ENCODE measurements around the gene PTPRF.

Gene PTPRF

GRCh38 chr1:43587001-43587400, 56.3 kb downstream of the PTPRF start:
- no peaks in the 10 kb centered on the region for H3K4me1 ChIP-seq (ENCODE audit: low read length)
- H3K79me2 ChIP-seq (ENCODE audit: low read length), result no peaks in the 10 kb centered on the region
- no peaks in the 10 kb centered on the region for H3K27me3 ChIP-seq (ENCODE audit: low read depth, low read length)
- H3K36me3 ChIP-seq (replicated peaks; ENCODE audit: low read depth, low read length), result no peaks in the 10 kb centered on the region
- no peak overlapping the region for H2AFZ ChIP-seq (ENCODE audit: low read depth, low read length)
- H3K9me3 ChIP-seq (ENCODE audit: insufficient read depth, low read length), result no peaks in the 10 kb centered on the region
- H4K20me1 ChIP-seq (ENCODE audit: insufficient read depth, low read length), result no peaks in the 10 kb centered on the region
- H3K4me2 ChIP-seq (ENCODE audit: low read length), result no peak overlapping the region
- no peak overlapping the region for H3K4me3 ChIP-seq (ENCODE audit: low read length)
- no peak for TF ChIP-seq CTCF (IDR thresholded peaks at IDR 0.05; ENCODE audit: low read depth, low read length)
- TF ChIP-seq EZH2phosphoT487 (IDR thresholded peaks at IDR 0.05; ENCODE audit: low read depth), result no peak
- no peak overlapping the region for H3K27ac ChIP-seq (ENCODE audit: low read length)
- no peak overlapping the region for H3K9ac ChIP-seq (ENCODE audit: low read length)

GRCh38 chr1:43587594-43587993, 56.9 kb downstream of the PTPRF start:
- TF ChIP-seq CTCF (IDR thresholded peaks at IDR 0.05; ENCODE audit: low read depth, low read length) (no peak), EZH2phosphoT487 (IDR thresholded peaks at IDR 0.05; ENCODE audit: low read depth) (no peak)
- no peaks in the 10 kb centered on the region for H4K20me1 ChIP-seq (ENCODE audit: insufficient read depth, low read length)
- no peak overlapping the region for H3K4me3 ChIP-seq (ENCODE audit: low read length)
- H3K9me3 ChIP-seq (ENCODE audit: insufficient read depth, low read length), result no peaks in the 10 kb centered on the region
- H3K9ac ChIP-seq (ENCODE audit: low read length), result no peak overlapping the region
- H3K79me2 ChIP-seq (ENCODE audit: low read length), result no peaks in the 10 kb centered on the region
- H3K4me1 ChIP-seq (ENCODE audit: low read length), result no peaks in the 10 kb centered on the region
- no peak overlapping the region for H3K4me2 ChIP-seq (ENCODE audit: low read length)
- no peak overlapping the region for H2AFZ ChIP-seq (ENCODE audit: low read depth, low read length)
- H3K27me3 ChIP-seq (ENCODE audit: low read depth, low read length), result no peaks in the 10 kb centered on the region
- H3K36me3 ChIP-seq (replicated peaks; ENCODE audit: low read depth, low read length), result no peaks in the 10 kb centered on the region
- no peak overlapping the region for H3K27ac ChIP-seq (ENCODE audit: low read length)

- H3K9me3 ChIP-seq (ENCODE audit: insufficient read depth, low read length), result no peaks in the 10 kb centered on the region
- H3K36me3 ChIP-seq (replicated peaks; ENCODE audit: low read depth, low read length), result no peaks in the 10 kb centered on the region
- H3K27ac ChIP-seq (ENCODE audit: low read length), result no peak overlapping the region
- no peaks in the 10 kb centered on the region for H4K20me1 ChIP-seq (ENCODE audit: insufficient read depth, low read length)
- H3K4me3 ChIP-seq (ENCODE audit: low read length), result no peak overlapping the region
- H2AFZ ChIP-seq (ENCODE audit: low read depth, low read length), result no peak overlapping the region
- no peaks in the 10 kb centered on the region for H3K27me3 ChIP-seq (ENCODE audit: low read depth, low read length)
- no peak overlapping the region for H3K4me2 ChIP-seq (ENCODE audit: low read length)
- no peaks in the 10 kb centered on the region for H3K79me2 ChIP-seq (ENCODE audit: low read length)
- no peak for TF ChIP-seq CTCF (IDR thresholded peaks at IDR 0.05; ENCODE audit: low read depth, low read length)
- TF ChIP-seq EZH2phosphoT487 (IDR thresholded peaks at IDR 0.05; ENCODE audit: low read depth), result no peak
- no peaks in the 10 kb centered on the region for H3K4me1 ChIP-seq (ENCODE audit: low read length)
- H3K9ac ChIP-seq (ENCODE audit: low read length), result no peak overlapping the region
Measured at GRCh38 chr1:43588592-43588991, 57.9 kb downstream of the PTPRF start.

- H2AFZ ChIP-seq (ENCODE audit: low read depth, low read length), result no peak overlapping the region
- no peaks in the 10 kb centered on the region for H3K79me2 ChIP-seq (ENCODE audit: low read length)
- no peaks in the 10 kb centered on the region for H3K4me1 ChIP-seq (ENCODE audit: low read length)
- H3K4me3 ChIP-seq (ENCODE audit: low read length), result no peak overlapping the region
- no peak overlapping the region for H3K27ac ChIP-seq (ENCODE audit: low read length)
- H4K20me1 ChIP-seq (ENCODE audit: insufficient read depth, low read length), result no peaks in the 10 kb centered on the region
- H3K27me3 ChIP-seq (ENCODE audit: low read depth, low read length), result no peaks in the 10 kb centered on the region
- TF ChIP-seq CTCF (IDR thresholded peaks at IDR 0.05; ENCODE audit: low read depth, low read length), result no peak
- no peak for TF ChIP-seq EZH2phosphoT487 (IDR thresholded peaks at IDR 0.05; ENCODE audit: low read depth)
- H3K36me3 ChIP-seq (replicated peaks; ENCODE audit: low read depth, low read length), result no peaks in the 10 kb centered on the region
- H3K9ac ChIP-seq (ENCODE audit: low read length), result no peak overlapping the region
- H3K9me3 ChIP-seq (ENCODE audit: insufficient read depth, low read length), result no peaks in the 10 kb centered on the region
- no peak overlapping the region for H3K4me2 ChIP-seq (ENCODE audit: low read length)
Measured at GRCh38 chr1:43590388-43590925, 59.8 kb downstream of the PTPRF start.

Measured in OCI-LY3 (cell line).